ENCODE results near the gene CCDC122. TPM values are rescaled to one million over a fixed set of nuclear protein-coding genes. Genes with fewer than 3 reads are reported as not detected.

CCDC122 gene
- total RNA-seq, 1 donor from 2014 or later: 8.3 TPM

GRCh38 chr13:43805071-43805468 lies 74.5 kb downstream of the CCDC122 start:
- TF ChIP-seq, protein P1, sequence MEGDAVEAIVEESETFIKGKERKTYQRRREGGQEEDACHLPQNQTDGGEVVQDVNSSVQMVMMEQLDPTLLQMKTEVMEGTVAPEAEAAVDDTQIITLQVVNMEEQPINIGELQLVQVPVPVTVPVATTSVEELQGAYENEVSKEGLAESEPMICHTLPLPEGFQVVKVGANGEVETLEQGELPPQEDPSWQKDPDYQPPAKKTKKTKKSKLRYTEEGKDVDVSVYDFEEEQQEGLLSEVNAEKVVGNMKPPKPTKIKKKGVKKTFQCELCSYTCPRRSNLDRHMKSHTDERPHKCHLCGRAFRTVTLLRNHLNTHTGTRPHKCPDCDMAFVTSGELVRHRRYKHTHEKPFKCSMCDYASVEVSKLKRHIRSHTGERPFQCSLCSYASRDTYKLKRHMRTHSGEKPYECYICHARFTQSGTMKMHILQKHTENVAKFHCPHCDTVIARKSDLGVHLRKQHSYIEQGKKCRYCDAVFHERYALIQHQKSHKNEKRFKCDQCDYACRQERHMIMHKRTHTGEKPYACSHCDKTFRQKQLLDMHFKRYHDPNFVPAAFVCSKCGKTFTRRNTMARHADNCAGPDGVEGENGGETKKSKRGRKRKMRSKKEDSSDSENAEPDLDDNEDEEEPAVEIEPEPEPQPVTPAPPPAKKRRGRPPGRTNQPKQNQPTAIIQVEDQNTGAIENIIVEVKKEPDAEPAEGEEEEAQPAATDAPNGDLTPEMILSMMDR (IDR thresholded peaks at IDR 0.05): no peak
- peak overlapping the region; percentile 91 for H3K27ac Mint-ChIP-seq (ENCODE audit: unreplicated experiment)
- no peak for DNase-seq (ENCODE audit: low spot score)
- no peaks in the 10 kb centered on the region for H3K27me3 Mint-ChIP-seq (ENCODE audit: low read depth)
- H3K36me3 Mint-ChIP-seq (ENCODE audit: low read depth): no peaks in the 10 kb centered on the region
- no peaks in the 10 kb centered on the region for H3K9me3 Mint-ChIP-seq (ENCODE audit: low read depth)
- peak overlapping the region; percentile 59 for H3K4me3 Mint-ChIP-seq (ENCODE audit: unreplicated experiment)
- H3K4me1 Mint-ChIP-seq (ENCODE audit: low read depth): peaks cover 15% of the 10 kb centered on the region

DNA sequence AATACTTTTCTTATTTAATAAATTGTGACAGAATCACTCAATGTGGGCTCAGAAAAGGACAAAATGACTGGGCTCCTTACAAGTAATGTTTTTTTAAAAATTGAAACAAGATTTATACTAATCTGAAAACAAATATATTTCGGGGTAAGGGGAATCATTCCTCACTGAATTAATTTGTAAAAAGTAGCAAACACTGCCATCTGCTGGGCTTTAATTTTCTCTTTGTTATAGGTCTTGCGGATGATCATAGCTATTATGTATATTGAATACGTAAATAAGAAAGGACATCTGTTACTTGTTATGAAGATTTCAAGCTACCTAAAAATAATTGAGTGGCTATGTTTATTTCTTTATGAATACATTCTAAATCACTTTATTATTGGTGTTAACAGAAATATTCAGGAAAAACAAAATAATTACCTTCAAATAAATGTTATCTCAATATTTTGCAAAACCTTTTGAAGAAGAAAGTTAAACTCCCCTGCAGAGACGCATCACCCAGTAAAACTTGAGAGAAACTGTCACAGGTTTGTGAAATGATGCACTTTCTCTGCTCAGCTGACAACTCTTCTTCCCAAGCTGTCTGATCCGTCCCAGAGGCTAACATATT lies 75.0 kb downstream of the CCDC122 start:
- Mint-ChIP-seq H3K4me1 (ENCODE audit: low read depth) (peaks cover 15% of the 10 kb centered on the region), H3K9me3 (ENCODE audit: low read depth) (no peaks in the 10 kb centered on the region), H3K4me3 (ENCODE audit: unreplicated experiment) (peak overlapping the region; percentile 59), H3K27ac (ENCODE audit: unreplicated experiment) (peak overlapping the region; percentile 91), H3K27me3 (ENCODE audit: low read depth) (no peaks in the 10 kb centered on the region), H3K36me3 (ENCODE audit: low read depth) (no peaks in the 10 kb centered on the region)
- no peak for DNase-seq (ENCODE audit: low spot score)
- TF ChIP-seq, protein P1 (IDR thresholded peaks at IDR 0.05): peak; percentile 97

GRCh38 chr13:43802511-43802910 lies 77.0 kb downstream of the CCDC122 start:
- Mint-ChIP-seq H3K27ac (ENCODE audit: unreplicated experiment) (no peak overlapping the region), H3K36me3 (ENCODE audit: low read depth) (no peaks in the 10 kb centered on the region), H3K4me1 (ENCODE audit: low read depth) (peaks cover 15% of the 10 kb centered on the region), H3K9me3 (ENCODE audit: low read depth) (no peaks in the 10 kb centered on the region), H3K27me3 (ENCODE audit: low read depth) (no peaks in the 10 kb centered on the region), H3K4me3 (ENCODE audit: unreplicated experiment) (no peak overlapping the region)
- DNase-seq (ENCODE audit: low spot score): no peak
- TF ChIP-seq, protein P1 (IDR thresholded peaks at IDR 0.05): no peak

- H3K27ac Mint-ChIP-seq (ENCODE audit: unreplicated experiment): no peak overlapping the region
- peaks cover 15% of the 10 kb centered on the region for H3K4me1 Mint-ChIP-seq (ENCODE audit: low read depth)
- TF ChIP-seq, protein P1 (IDR thresholded peaks at IDR 0.05): no peak
- peaks cover 2% of the 10 kb centered on the region for H3K27me3 Mint-ChIP-seq (ENCODE audit: low read depth)
- H3K9me3 Mint-ChIP-seq (ENCODE audit: low read depth): no peaks in the 10 kb centered on the region
- DNase-seq (ENCODE audit: low spot score): no peak
- no peak overlapping the region for H3K4me3 Mint-ChIP-seq (ENCODE audit: unreplicated experiment)
- H3K36me3 Mint-ChIP-seq (ENCODE audit: low read depth): no peaks in the 10 kb centered on the region
Measured at GRCh38 chr13:43800828-43801227, 78.7 kb downstream of the CCDC122 start.

- Mint-ChIP-seq H3K36me3 (ENCODE audit: low read depth) (no peaks in the 10 kb centered on the region), H3K9me3 (ENCODE audit: low read depth) (no peaks in the 10 kb centered on the region), H3K4me1 (ENCODE audit: low read depth) (peaks cover 4% of the 10 kb centered on the region), H3K4me3 (ENCODE audit: unreplicated experiment) (no peak overlapping the region), H3K27ac (ENCODE audit: unreplicated experiment) (no peak overlapping the region), H3K27me3 (ENCODE audit: low read depth) (peaks cover 2% of the 10 kb centered on the region)
- no peak for DNase-seq (ENCODE audit: low spot score)
- TF ChIP-seq, protein P1 (IDR thresholded peaks at IDR 0.05): no peak
Measured at GRCh38 chr13:43799191-43799590, 80.3 kb downstream of the CCDC122 start.
